GM23248 (cell line): ENCODE data around the gene ATXN7L1.

Experiments
- EZH2 ChIP-seq: fragments of 200-600 bp; sonication (generic); IDR thresholded peaks from 2 replicates; pipeline ENCODE4 v1.6.1; 2018; ENCODE audit warnings: antibody characterized with exemption, mild to moderate bottlenecking; ENCODE audit not compliant: insufficient read depth, poor library complexity, severe bottlenecking
- EZH2phosphoT487 ChIP-seq: fragments of 200-600 bp; sonication (generic); IDR thresholded peaks from 2 replicates; pipeline ENCODE4 v1.6.1; 2018; ENCODE audit warnings: antibody characterized with exemption, moderate library complexity, mild to moderate bottlenecking, low read depth; ENCODE audit not compliant: insufficient read depth

DNA sequence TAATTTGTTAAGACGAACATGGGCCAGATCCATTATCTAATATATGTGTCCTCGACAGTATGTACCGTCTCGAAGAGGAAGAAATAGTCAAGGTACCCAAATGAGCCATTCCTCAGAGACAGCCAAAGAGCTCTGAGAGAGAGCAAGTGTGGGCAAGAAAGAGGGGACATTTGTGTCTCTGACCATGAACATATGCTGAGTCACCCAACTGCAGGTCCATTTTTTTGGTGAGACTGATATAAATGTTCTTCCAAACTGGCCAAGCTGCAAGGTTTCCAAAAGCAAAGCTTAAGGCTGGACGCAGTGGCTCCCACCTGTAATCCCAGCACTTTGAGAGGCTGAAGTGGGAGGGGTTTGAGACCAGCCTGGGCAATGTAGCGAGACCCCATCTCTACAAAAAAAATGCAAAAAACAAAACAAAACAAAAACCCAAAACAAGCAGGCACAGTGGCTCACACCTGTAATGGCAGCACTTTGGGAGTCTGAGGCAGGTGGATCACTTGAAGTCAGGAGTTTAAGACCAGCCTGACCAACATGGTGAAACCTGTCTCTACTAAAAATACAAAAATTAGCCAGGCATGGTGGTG lies 26.0 kb upstream of the ATXN7L1 start:
- TF ChIP-seq EZH2phosphoT487 (no peak), EZH2 (no peak)
